GM06990 (cell line): Measurements from ENCODE around the gene DCUN1D3.
"Not testable (repeated sequence)": the region's sequence is repeated elsewhere in the genome, so short reads cannot be mapped to it uniquely, and the experiment has no call there.

Source experiments
- DNase-seq: peaks from one replicate; pipeline ENCODE4 v3.0.0-alpha.2; 2011; ENCODE audit not compliant: insufficient read length; ENCODE audit errors: extremely low read depth
- H3K27me3 ChIP-seq: replicated peaks from 2 replicates; pipeline ENCODE4 v1.6.0; 2011; ENCODE audit warnings: low read length; ENCODE audit not compliant: control insufficient read depth, insufficient read depth
- H3K36me3 ChIP-seq: 2 replicates; pipeline ENCODE4 v1.5.1; 2011; ENCODE audit warnings: low read length; ENCODE audit not compliant: control insufficient read depth, insufficient read depth
- H3K4me3 ChIP-seq: replicated peaks from 2 replicates; pipeline ENCODE4 v1.5.1; 2011; ENCODE audit warnings: low read depth, mild to moderate bottlenecking, control low read depth, low read length
- TF ChIP-seq, protein P1 (sequence below): IDR thresholded peaks from 2 replicates; pipeline ENCODE4 v1.5.1; 2011; ENCODE audit warnings: low read length, control low read depth, mild to moderate bottlenecking, inconsistent platforms; ENCODE audit not compliant: insufficient read depth, poor library complexity, severe bottlenecking

Gene DCUN1D3, protein sequence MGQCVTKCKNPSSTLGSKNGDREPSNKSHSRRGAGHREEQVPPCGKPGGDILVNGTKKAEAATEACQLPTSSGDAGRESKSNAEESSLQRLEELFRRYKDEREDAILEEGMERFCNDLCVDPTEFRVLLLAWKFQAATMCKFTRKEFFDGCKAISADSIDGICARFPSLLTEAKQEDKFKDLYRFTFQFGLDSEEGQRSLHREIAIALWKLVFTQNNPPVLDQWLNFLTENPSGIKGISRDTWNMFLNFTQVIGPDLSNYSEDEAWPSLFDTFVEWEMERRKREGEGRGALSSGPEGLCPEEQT

DNA sequence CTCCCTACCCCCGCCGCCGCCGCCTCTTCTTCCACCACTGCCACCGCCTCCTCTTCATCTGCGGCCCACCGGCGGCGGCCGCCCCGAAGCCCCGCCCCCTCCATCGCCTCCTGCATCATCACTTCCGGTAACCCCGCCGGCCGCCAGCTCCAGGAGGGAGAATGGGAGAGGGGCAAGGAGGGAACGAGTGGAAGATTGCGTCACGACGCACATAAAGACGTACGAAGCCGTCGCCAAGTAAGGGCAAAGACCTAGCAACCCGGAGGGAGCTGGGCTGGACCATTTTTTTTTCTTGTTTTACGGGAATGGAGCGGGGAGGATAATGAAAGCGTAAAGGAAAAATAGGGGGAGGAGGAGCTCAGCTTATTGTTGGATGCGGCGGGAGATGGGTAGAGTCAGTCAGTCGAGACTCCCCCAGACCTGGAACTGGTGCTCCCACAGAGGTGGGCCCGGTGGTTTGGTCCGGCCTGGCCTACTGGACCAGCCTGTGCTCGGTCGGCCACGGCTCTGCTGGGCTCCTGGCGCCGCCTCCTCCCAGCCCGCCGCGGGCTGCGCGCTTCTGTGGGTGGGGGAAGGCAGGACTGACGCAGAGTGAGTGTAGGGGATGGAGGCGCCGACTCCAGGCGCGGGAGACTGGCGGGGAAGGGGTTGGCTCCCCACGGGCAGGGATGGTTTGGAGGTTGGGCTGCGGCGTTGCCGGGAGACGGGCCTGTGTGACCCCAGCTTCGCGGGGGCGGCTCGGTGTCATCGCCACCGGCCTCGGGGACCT, at the start of gene DCUN1D3, which contains the start of gene LYRM1:
TSS of gene DCUN1D3 (minus strand) at position 60 of the 769 bp plus-strand sequence. CDS start 37,820 bp downstream, outside the sequence.
TSS of gene LYRM1 (plus strand) at position 473 of the 769 bp plus-strand sequence. CDS start 14,785 bp downstream, outside the sequence.
- H3K36me3 ChIP-seq, result no peaks in the 10 kb centered on the region
- H3K27me3 ChIP-seq, result no peaks in the 10 kb centered on the region
- TF ChIP-seq, protein P1, sequence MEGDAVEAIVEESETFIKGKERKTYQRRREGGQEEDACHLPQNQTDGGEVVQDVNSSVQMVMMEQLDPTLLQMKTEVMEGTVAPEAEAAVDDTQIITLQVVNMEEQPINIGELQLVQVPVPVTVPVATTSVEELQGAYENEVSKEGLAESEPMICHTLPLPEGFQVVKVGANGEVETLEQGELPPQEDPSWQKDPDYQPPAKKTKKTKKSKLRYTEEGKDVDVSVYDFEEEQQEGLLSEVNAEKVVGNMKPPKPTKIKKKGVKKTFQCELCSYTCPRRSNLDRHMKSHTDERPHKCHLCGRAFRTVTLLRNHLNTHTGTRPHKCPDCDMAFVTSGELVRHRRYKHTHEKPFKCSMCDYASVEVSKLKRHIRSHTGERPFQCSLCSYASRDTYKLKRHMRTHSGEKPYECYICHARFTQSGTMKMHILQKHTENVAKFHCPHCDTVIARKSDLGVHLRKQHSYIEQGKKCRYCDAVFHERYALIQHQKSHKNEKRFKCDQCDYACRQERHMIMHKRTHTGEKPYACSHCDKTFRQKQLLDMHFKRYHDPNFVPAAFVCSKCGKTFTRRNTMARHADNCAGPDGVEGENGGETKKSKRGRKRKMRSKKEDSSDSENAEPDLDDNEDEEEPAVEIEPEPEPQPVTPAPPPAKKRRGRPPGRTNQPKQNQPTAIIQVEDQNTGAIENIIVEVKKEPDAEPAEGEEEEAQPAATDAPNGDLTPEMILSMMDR, result no peak
- DNase-seq, result peak; percentile 93
- H3K4me3 ChIP-seq, result peak within 1 kb of the TSS; percentile 91

DNA sequence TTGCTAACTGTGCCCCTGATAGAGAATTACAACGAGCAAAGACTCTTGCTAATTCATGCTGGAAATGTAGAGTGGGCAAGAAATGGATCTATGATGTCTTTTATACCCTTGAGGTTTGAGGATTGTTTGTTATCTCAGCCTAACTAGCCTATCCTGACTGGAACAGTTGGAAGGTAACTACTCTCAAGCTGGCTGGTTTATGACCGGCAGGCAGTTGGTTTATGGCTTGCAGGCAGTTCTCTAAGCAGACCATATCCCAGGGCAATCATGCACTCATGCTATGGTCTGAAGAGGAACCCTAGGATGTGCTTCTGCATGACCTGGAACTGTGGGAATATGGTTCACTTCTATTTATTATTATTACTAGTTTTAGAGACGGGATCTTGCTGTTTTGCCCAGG, 49.5 kb upstream of the DCUN1D3 start:
- H3K4me3 ChIP-seq, result no peak overlapping the region
- TF ChIP-seq, protein P1, result no peak
- no peak for DNase-seq
- no peaks in the 10 kb centered on the region for H3K36me3 ChIP-seq
- H3K27me3 ChIP-seq, result no peaks in the 10 kb centered on the region

DNA sequence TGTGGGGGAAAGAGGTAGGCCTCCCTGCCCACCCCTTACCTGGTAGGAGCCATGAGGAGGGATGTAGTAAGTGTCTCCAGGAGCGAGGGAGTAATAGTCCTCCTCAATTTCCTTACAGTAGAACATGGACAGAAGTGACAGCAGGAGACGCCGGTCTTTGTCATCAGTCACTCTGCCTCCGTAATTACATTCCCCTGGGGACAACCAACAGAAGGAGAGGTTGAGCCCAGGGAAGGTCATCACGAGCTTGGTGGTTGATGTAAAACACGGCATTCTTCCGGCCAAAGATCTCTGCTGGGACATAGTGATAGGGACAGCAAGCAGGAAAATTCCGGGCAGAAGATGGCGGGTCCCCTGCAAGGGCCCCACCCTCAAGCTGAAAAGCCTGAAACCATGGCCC, 48.3 kb upstream of the DCUN1D3 start:
- DNase-seq, result no peak
- Histone ChIP-seq H3K36me3 (no peaks in the 10 kb centered on the region), H3K27me3 (no peaks in the 10 kb centered on the region), H3K4me3 (no peak overlapping the region)
- TF ChIP-seq, protein P1, result no peak

DNA sequence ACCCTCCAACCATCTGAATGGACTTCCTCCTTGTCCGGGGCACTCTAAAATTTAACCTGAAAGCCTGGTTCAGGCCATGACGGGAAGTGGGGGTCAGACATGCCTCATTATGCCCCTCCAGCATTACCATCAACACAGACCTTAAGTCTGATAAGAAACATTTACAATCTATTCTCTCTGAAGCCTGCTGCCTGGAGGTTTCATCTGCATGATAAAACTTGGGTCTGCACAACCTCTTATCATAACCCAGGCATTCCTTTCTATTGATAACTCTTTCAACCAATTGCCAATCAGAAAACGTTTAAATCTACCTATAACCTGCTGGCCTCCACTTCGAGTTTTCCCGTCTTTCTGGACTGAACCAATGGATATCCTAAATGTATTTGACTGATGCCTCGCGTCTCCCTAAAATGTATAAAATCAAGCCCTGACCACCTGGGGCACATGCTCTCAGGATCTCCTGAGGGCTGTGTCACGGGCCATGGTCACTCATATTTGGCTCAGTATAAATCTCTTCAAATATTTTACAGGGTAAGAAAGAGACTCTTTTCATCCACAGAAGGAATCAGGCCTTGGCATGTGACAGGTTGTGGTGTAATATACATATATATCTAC, 46.0 kb upstream of the DCUN1D3 start:
- DNase-seq, result no peak
- TF ChIP-seq, protein P1, result no peak
- Histone ChIP-seq H3K4me3 (no peak overlapping the region), H3K36me3 (no peaks in the 10 kb centered on the region), H3K27me3 (no peaks in the 10 kb centered on the region)

DNA sequence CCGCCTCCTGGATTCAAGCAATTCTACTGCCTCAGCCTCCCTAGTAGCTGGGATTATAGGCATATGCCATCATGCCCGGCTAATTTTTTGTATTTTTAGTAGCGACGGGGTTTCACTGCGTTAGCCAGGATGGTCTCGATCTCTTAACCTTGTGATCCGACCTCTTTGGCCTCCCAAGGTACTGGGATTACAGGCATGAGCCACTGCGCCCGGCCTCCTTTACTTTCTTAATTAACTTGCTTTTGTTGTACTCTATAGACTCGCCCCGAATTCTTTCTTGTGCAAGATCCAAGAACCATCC, 45.4 kb upstream of the DCUN1D3 start:
- H3K4me3 ChIP-seq, H3K36me3 ChIP-seq, H3K27me3 ChIP-seq, DNase-seq: not testable (repeated sequence)
